Measurements from ENCODE around the gene TMTC1.

TMTC1 gene

GRCh38 chr12:29681370-29681769 lies 102.4 kb downstream of the TMTC1 start:
- DNase-seq (ENCODE audit: low read depth, low spot score), result no peak
- H3K4me3 ChIP-seq (ENCODE audit: low read depth, low read length), result no peak overlapping the region
- in situ Hi-C loops (cut with HindIII; ENCODE audit: low sequenced_read_pairs), result no loop called here
- TF ChIP-seq CTCF (IDR thresholded peaks at IDR 0.05; ENCODE audit: low read depth, low read length), result no peak

- TF ChIP-seq CTCF (IDR thresholded peaks at IDR 0.05; ENCODE audit: low read depth, low read length), result no peak
- no peak overlapping the region for H3K4me3 ChIP-seq (ENCODE audit: low read depth, low read length)
- no peak for DNase-seq (ENCODE audit: low read depth, low spot score)
- in situ Hi-C loops (cut with HindIII; ENCODE audit: low sequenced_read_pairs), result no loop called here
Measured at GRCh38 chr12:29676676-29677075, 107.1 kb downstream of the TMTC1 start.

- no peak overlapping the region for H3K4me3 ChIP-seq (ENCODE audit: low read depth, low read length)
- in situ Hi-C loops (cut with HindIII; ENCODE audit: low sequenced_read_pairs), result no loop called here
- DNase-seq (ENCODE audit: low read depth, low spot score), result no peak
- TF ChIP-seq CTCF (IDR thresholded peaks at IDR 0.05; ENCODE audit: low read depth, low read length), result no peak
Measured at GRCh38 chr12:29674463-29674862, 109.3 kb downstream of the TMTC1 start.

GRCh38 chr12:29673346-29673745 lies 110.4 kb downstream of the TMTC1 start:
- in situ Hi-C loops (cut with HindIII; ENCODE audit: low sequenced_read_pairs), result no loop called here
- TF ChIP-seq CTCF (IDR thresholded peaks at IDR 0.05; ENCODE audit: low read depth, low read length), result no peak
- no peak overlapping the region for H3K4me3 ChIP-seq (ENCODE audit: low read depth, low read length)
- peak; percentile 41 for DNase-seq (ENCODE audit: low read depth, low spot score)

GRCh38 chr12:29672580-29672979 lies 111.2 kb downstream of the TMTC1 start:
- H3K4me3 ChIP-seq (ENCODE audit: low read depth, low read length), result no peak overlapping the region
- no peak for DNase-seq (ENCODE audit: low read depth, low spot score)
- no peak for TF ChIP-seq CTCF (IDR thresholded peaks at IDR 0.05; ENCODE audit: low read depth, low read length)
- in situ Hi-C loops (cut with HindIII; ENCODE audit: low sequenced_read_pairs), result no loop called here

- no peak for DNase-seq (ENCODE audit: low read depth, low spot score)
- in situ Hi-C loops (cut with HindIII; ENCODE audit: low sequenced_read_pairs), result no loop called here
- no peak for TF ChIP-seq CTCF (IDR thresholded peaks at IDR 0.05; ENCODE audit: low read depth, low read length)
- no peak overlapping the region for H3K4me3 ChIP-seq (ENCODE audit: low read depth, low read length)
Measured at GRCh38 chr12:29671742-29672141, 112.0 kb downstream of the TMTC1 start.

GRCh38 chr12:29667011-29667410 lies 116.7 kb downstream of the TMTC1 start:
- no peak for DNase-seq (ENCODE audit: low read depth, low spot score)
- in situ Hi-C loops (cut with HindIII; ENCODE audit: low sequenced_read_pairs), result no loop called here
- H3K4me3 ChIP-seq (ENCODE audit: low read depth, low read length), result no peak overlapping the region
- no peak for TF ChIP-seq CTCF (IDR thresholded peaks at IDR 0.05; ENCODE audit: low read depth, low read length)
